ENCODE data around the gene GAREM1. TPM values are rescaled to one million over a fixed set of nuclear protein-coding genes. Genes with fewer than 3 reads are reported as not detected.

The GAREM1 gene
- total and polyA plus RNA-seq, 2 donors (not counting 3 experiments of a cell fraction or from before 2014, with no cell fraction given) = 0.69 to 1.0 TPM

DNA sequence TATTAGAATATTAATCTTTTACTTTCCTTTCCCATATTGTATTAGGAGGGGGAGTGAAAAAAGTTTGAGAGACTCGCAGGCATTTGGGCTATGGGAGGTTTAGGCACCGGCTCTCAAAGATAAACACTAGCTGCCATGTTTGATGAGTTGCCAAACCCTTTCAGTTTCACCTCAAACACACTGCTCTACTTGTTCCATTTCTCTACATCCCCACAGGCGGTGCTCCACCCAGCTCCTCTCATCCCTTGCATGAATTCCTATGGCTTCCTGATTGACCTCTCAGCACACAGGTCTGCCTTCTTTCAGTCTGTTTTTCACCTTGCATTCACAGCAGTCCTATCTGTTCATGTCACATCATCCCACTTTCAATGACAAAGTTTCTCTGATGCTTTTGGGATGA is 215.1 kb downstream of the GAREM1 start:
- no peaks in the 10 kb centered on the region for H4K20me1 ChIP-seq (replicated peaks; ENCODE audit: control insufficient read depth, extremely low read depth, insufficient read depth, low read length)
- CTCF ChIA-PET = no interaction called here
- H3K36me3 ChIP-seq (ENCODE audit: control insufficient read depth in 2 of 2, extremely low read depth in 1 of 2, insufficient read depth in 2 of 2, low read length in 2 of 2) = no peaks in the 10 kb centered on the region
- POLR2A ChIA-PET = no interaction called here
- H3K9me1 ChIP-seq (replicated peaks; ENCODE audit: control insufficient read depth, extremely low read depth, insufficient read depth, low read length) = no peaks in the 10 kb centered on the region
- H3K27ac ChIP-seq (ENCODE audit: insufficient read depth, low read depth, low read length) = no peak overlapping the region
- dilution Hi-C loops (cut with MboI; ENCODE audit: extremely low pct_ligation_motif_present, low sequenced_read_pairs) (no loop called here), intact Hi-C loops (cut with micrococcal nuclease) (no loop called here)
- no peak for DNase-seq (ENCODE audit: low read depth, low spot score)
- H3K4me2 ChIP-seq (ENCODE audit: insufficient read depth, low read length) = no peak overlapping the region
- FAIRE-seq = no peak
- H2AFZ ChIP-seq (ENCODE audit: low read depth, low read length) = no peak overlapping the region
- no peak overlapping the region for H3K9ac ChIP-seq (replicated peaks; ENCODE audit: extremely low read depth, insufficient read depth, low read length)
- H3K9me3 ChIP-seq (replicated peaks; ENCODE audit: control insufficient read depth, insufficient read depth, low read length) = no peaks in the 10 kb centered on the region
- no TSS peak for BruUV-seq (replicated peaks)
- peaks cover 3 to 4% of the 10 kb centered on the region in 2 experiments for H3K27me3 ChIP-seq (ENCODE audit: control insufficient read depth in 2 of 2, insufficient read depth in 2 of 2, low read length in 2 of 2)
- H3K4me1 ChIP-seq (ENCODE audit: control insufficient read depth, extremely low read depth, insufficient read depth, low read length) = no peaks in the 10 kb centered on the region
- no peaks in the 10 kb centered on the region for H3K79me2 ChIP-seq (ENCODE audit: control insufficient read depth, insufficient read depth, low read length)
- no peak overlapping the region for H3K4me3 ChIP-seq (replicated peaks in 1 of 3; ENCODE audit: insufficient read depth in 1 of 3, low read depth in 1 of 3, low read length in 3 of 3)
- TF ChIP-seq MYC (IDR thresholded peaks at IDR 0.05; ENCODE audit: low read depth, low read length) (no peak), JUN (IDR thresholded peaks at IDR 0.05; ENCODE audit: borderline replicate concordance, insufficient read depth, insufficient read length, low read depth) (no peak), GATA2 (IDR thresholded peaks at IDR 0.05; ENCODE audit: insufficient read depth, insufficient read length, low read depth, low read length) (no peak), FOS (IDR thresholded peaks at IDR 0.05; ENCODE audit: borderline replicate concordance, insufficient read depth, low read length) (no peak), POLR2A (IDR thresholded peaks at IDR 0.05; ENCODE audit: low read depth, low read length) (no peak), EZH2 (IDR thresholded peaks at IDR 0.05; ENCODE audit: borderline replicate concordance, low read depth, low read length, severe bottlenecking) (no peak), POLR2AphosphoS5 (IDR thresholded peaks at IDR 0.05; ENCODE audit: insufficient read depth, low read depth, low read length) (no peak)
- TF ChIP-seq, protein P1, sequence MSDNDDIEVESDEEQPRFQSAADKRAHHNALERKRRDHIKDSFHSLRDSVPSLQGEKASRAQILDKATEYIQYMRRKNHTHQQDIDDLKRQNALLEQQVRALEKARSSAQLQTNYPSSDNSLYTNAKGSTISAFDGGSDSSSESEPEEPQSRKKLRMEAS (IDR thresholded peaks at IDR 0.05; ENCODE audit: insufficient read depth, insufficient read length) = no peak
- TF ChIP-seq, protein P2, sequence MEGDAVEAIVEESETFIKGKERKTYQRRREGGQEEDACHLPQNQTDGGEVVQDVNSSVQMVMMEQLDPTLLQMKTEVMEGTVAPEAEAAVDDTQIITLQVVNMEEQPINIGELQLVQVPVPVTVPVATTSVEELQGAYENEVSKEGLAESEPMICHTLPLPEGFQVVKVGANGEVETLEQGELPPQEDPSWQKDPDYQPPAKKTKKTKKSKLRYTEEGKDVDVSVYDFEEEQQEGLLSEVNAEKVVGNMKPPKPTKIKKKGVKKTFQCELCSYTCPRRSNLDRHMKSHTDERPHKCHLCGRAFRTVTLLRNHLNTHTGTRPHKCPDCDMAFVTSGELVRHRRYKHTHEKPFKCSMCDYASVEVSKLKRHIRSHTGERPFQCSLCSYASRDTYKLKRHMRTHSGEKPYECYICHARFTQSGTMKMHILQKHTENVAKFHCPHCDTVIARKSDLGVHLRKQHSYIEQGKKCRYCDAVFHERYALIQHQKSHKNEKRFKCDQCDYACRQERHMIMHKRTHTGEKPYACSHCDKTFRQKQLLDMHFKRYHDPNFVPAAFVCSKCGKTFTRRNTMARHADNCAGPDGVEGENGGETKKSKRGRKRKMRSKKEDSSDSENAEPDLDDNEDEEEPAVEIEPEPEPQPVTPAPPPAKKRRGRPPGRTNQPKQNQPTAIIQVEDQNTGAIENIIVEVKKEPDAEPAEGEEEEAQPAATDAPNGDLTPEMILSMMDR (IDR thresholded peaks at IDR 0.05; ENCODE audit: extremely low read depth in 1 of 2, insufficient read depth in 1 of 2, low read depth in 1 of 2, low read length in 2 of 2) = no peak

All from endothelial cell of umbilical vein (primary cell).